SK-N-SH (cell line): ENCODE measurements around the gene PTPRK.

ENCODE experiments used
- CTCF ChIP-seq: fragments of 200-600 bp; sonication (generic); IDR thresholded peaks from 2 replicates; pipeline ENCODE4 v1.6.1; 2017; ENCODE audit warnings: antibody characterized with exemption, mild to moderate bottlenecking, moderate library complexity
- EP300 ChIP-seq, 2 experiments: IDR thresholded peaks; 2 replicates each; pipeline versions ENCODE4 v1.4.0 to v1.6.1; 2012; ENCODE audit warnings: borderline replicate concordance in 1 of 2, low read depth in 1 of 2, low read length in 1 of 2
- EZH2phosphoT487 ChIP-seq: fragments of 200-600 bp; sonication (generic); IDR thresholded peaks from 2 replicates; pipeline ENCODE4 v1.6.1; 2017; ENCODE audit warnings: low read depth, mixed run types, mild to moderate bottlenecking, antibody characterized with exemption, moderate library complexity, borderline replicate concordance
- FOSL2 ChIP-seq: IDR thresholded peaks from 2 replicates; pipeline ENCODE4 v1.4.0; 2012; ENCODE audit warnings: low read depth, mild to moderate bottlenecking, moderate library complexity, borderline replicate concordance
- IRF3 ChIP-seq: fragments of 150-350 bp; IDR thresholded peaks from 2 replicates; pipeline ENCODE4 v1.6.1; 2016; ENCODE audit warnings: mild to moderate bottlenecking, low read depth, low read length
- JUND ChIP-seq: IDR thresholded peaks from 2 replicates; pipeline ENCODE4 v1.4.0; 2012
- MAX ChIP-seq: IDR thresholded peaks from 2 replicates; pipeline ENCODE4 v1.4.0; 2012; ENCODE audit warnings: low read depth
- POLR2AphosphoS5 ChIP-seq: IDR thresholded peaks from 2 replicates; pipeline ENCODE4 v1.6.1; 2012; ENCODE audit warnings: low read depth, low read length
- REST ChIP-seq: IDR thresholded peaks from 2 replicates; pipeline ENCODE4 v1.6.1; 2012; ENCODE audit warnings: mild to moderate bottlenecking, low read depth, low read length, moderate library complexity
- SMC3 ChIP-seq: IDR thresholded peaks from 2 replicates; pipeline ENCODE4 v1.6.1; 2012; ENCODE audit warnings: low read depth, low read length, improper control_type of control experiment
- USF2 ChIP-seq: fragments of 150-350 bp; IDR thresholded peaks from 2 replicates; pipeline ENCODE4 v1.6.1; 2017; ENCODE audit warnings: antibody characterized with exemption, low read length, low read depth, borderline replicate concordance
- YY1 ChIP-seq: IDR thresholded peaks from 2 replicates; pipeline ENCODE4 v1.4.0; 2012; ENCODE audit warnings: low read depth, mild to moderate bottlenecking

- TF ChIP-seq YY1 (no peak), EZH2phosphoT487 (no peak), REST (no peak), EP300 (IDR thresholded peaks at IDR 0.05; ENCODE audit: borderline replicate concordance in 1 of 2, low read depth in 1 of 2, low read length in 1 of 2) (no peak), FOSL2 (no peak), IRF3 (no peak), JUND (no peak), MAX (no peak), SMC3 (no peak), CTCF (no peak), USF2 (no peak), POLR2AphosphoS5 (no peak)
Observed at GRCh38 chr6:128216917-128217316, 303.5 kb downstream of the PTPRK start.
